Dermis microvascular lymphatic vessel endothelial cell (primary cell): ENCODE results near the gene GSTO1. TPM values are rescaled to one million over a fixed set of nuclear protein-coding genes. Genes with fewer than 3 reads are reported as not detected.
"Not testable (repeated sequence)": the region's sequence is repeated elsewhere in the genome, so short reads cannot be mapped to it uniquely, and the experiment has no call there.

Experiments
- DNase-seq, 2 donors: peaks; one replicate each; pipeline versions ENCODE4 v3.0.0 to v3.0.0-alpha.2; 2010; ENCODE audit warnings: low read depth in 2 of 2
- total RNA-seq: library from RNA; depleted of rRNA; stranded (reverse); fragments of >200 nt; gene quantifications from 2 replicates; pipeline ENCODE4 v1.2.1, GENCODE V29; 2014

GSTO1 gene
- total RNA-seq, result 267 and 284 TPM in 2 replicates

GRCh38 chr10:104254493-104255310 lies at the start of gene GSTO1:
GSTO1 (plus strand) TSS chr10:104254892; CDS start chr10:104254929, 37 bp downstream.
- DNase-seq, result peak in 1 of 2 donors; percentile 78

GRCh38 chr10:104208730-104209129 lies 46.0 kb upstream of the GSTO1 start:
- no peak for DNase-seq

- DNase-seq, result peak; percentile 27 to 54
Observed at GRCh38 chr10:104209575-104210198, 45.0 kb upstream of the GSTO1 start.

GRCh38 chr10:104216631-104217030 lies 38.1 kb upstream of the GSTO1 start:
- no peak for DNase-seq

GRCh38 chr10:104218751-104219150 lies 35.9 kb upstream of the GSTO1 start:
- no peak for DNase-seq

- no peak for DNase-seq
Observed at GRCh38 chr10:104220522-104220921, 34.2 kb upstream of the GSTO1 start.

- no peak for DNase-seq
Observed at GRCh38 chr10:104223304-104223703, 31.4 kb upstream of the GSTO1 start.

GRCh38 chr10:104230490-104230889 lies 24.2 kb upstream of the GSTO1 start:
- no peak for DNase-seq

- DNase-seq, result peak; percentile 90 to 96
Observed at GRCh38 chr10:104231784-104232612, 22.7 kb upstream of the GSTO1 start, which contains the start of gene CFAP43. CFAP43 (minus strand) TSS chr10:104232364; CDS start chr10:104232246, 118 bp downstream.

- DNase-seq, result no peak
Observed at GRCh38 chr10:104232613-104233102, 22.0 kb upstream of the GSTO1 start.

GRCh38 chr10:104233817-104234216 lies 20.9 kb upstream of the GSTO1 start:
- DNase-seq, result no peak

GRCh38 chr10:104234934-104235333 lies 19.8 kb upstream of the GSTO1 start:
- DNase-seq, result no peak

- DNase-seq, result no peak
Observed at GRCh38 chr10:104235801-104236200, 18.9 kb upstream of the GSTO1 start.

- DNase-seq, result no peak
Observed at GRCh38 chr10:104240078-104240477, 14.6 kb upstream of the GSTO1 start.

GRCh38 chr10:104242545-104242944 lies 12.1 kb upstream of the GSTO1 start:
- no peak for DNase-seq

GRCh38 chr10:104243009-104243408 lies 11.7 kb upstream of the GSTO1 start:
- DNase-seq, result not testable (repeated sequence)

- DNase-seq, result no peak
Observed at GRCh38 chr10:104243512-104243911, 11.2 kb upstream of the GSTO1 start.

GRCh38 chr10:104245066-104245632 lies 9.5 kb upstream of the GSTO1 start:
- DNase-seq, result no peak

GRCh38 chr10:104246976-104247375 lies 7.7 kb upstream of the GSTO1 start:
- DNase-seq, result no peak

GRCh38 chr10:104247513-104248146 lies 7.1 kb upstream of the GSTO1 start:
- DNase-seq, result no peak

GRCh38 chr10:104248931-104249330 lies 5.8 kb upstream of the GSTO1 start:
- DNase-seq, result not testable (repeated sequence)
